Ishikawa (cell line): Measurements from ENCODE around the gene SLC27A4.
A peak's percentile ranks its signal among the peaks of the same experiment; 100 is the strongest.

Experiments used
- CEBPB ChIP-seq: IDR thresholded peaks from 2 replicates; pipeline ENCODE4 v1.6.1; 2012
- CREB1 ChIP-seq: IDR thresholded peaks from 2 replicates; pipeline ENCODE4 v1.6.1; 2012; ENCODE audit warnings: low read depth
- EGR1 ChIP-seq: IDR thresholded peaks from 2 replicates; pipeline ENCODE4 v1.6.1; 2012
- EP300 ChIP-seq: IDR thresholded peaks from 2 replicates; pipeline ENCODE4 v1.6.1; 2012; ENCODE audit warnings: borderline replicate concordance
- FOXM1 ChIP-seq: IDR thresholded peaks from 2 replicates; pipeline ENCODE4 v1.6.1; 2012; ENCODE audit warnings: low read depth, borderline replicate concordance
- MAX ChIP-seq: IDR thresholded peaks from 2 replicates; pipeline ENCODE4 v1.6.1; 2012
- NFIC ChIP-seq: IDR thresholded peaks from 2 replicates; pipeline ENCODE4 v1.6.1; 2012
- RAD21 ChIP-seq: IDR thresholded peaks from 2 replicates; pipeline ENCODE4 v1.6.1; 2012; ENCODE audit warnings: low read depth
- REST ChIP-seq: IDR thresholded peaks from 2 replicates; pipeline ENCODE4 v1.6.1; 2012; ENCODE audit warnings: low read depth, mild to moderate bottlenecking
- TAF1 ChIP-seq: IDR thresholded peaks from 2 replicates; pipeline ENCODE4 v1.6.1; 2012; ENCODE audit warnings: low read depth, mild to moderate bottlenecking
- TCF12 ChIP-seq: IDR thresholded peaks from 2 replicates; pipeline ENCODE4 v1.6.1; 2012; ENCODE audit warnings: low read depth
- TEAD4 ChIP-seq: IDR thresholded peaks from 2 replicates; pipeline ENCODE4 v1.6.1; 2012
- USF1 ChIP-seq: IDR thresholded peaks from 2 replicates; pipeline ENCODE4 v1.6.1; 2012
- YY1 ChIP-seq: IDR thresholded peaks from 2 replicates; pipeline ENCODE4 v1.6.1; 2012; ENCODE audit warnings: low read depth
- ZBTB7A ChIP-seq: IDR thresholded peaks from 2 replicates; pipeline ENCODE4 v1.6.1; 2012; ENCODE audit warnings: low read depth

SLC27A4 gene

DNA sequence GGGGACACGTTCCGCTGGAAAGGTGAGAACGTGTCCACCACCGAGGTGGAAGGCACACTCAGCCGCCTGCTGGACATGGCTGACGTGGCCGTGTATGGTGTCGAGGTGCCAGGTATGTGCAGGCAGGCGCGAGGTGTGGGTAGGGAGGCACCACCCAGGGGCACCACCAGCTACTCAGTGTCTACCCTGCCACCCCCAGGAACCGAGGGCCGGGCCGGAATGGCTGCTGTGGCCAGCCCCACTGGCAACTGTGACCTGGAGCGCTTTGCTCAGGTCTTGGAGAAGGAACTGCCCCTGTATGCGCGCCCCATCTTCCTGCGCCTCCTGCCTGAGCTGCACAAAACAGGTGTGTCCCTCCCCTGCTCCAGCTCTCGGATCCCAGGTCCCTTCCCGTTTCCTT, 15.1 kb downstream of the SLC27A4 start:
- TF ChIP-seq TAF1 (no peak), USF1 (no peak)

- TF ChIP-seq TAF1: no peak
Observed at GRCh38 chr9:128358090-128358489, 17.8 kb downstream of the SLC27A4 start.

DNA sequence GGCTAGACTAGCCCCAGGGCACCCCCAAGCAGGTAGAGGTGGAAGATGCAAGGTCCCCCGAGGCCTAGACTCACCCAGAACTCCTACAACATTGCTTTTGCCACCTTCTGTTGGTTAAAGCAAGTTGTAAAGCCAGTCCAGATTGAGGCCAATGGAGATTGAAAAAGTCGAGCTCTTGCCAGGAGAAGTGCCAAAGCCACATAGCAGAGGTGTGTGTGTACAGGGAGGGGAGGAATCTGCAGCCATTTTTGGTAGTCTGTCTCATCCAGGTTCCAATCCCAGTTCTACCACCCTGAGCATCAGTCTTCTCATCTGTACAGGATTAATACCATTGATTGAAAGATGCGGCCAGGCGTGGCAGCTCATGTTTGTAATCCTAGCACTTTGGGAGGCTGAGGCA, 18.5 kb downstream of the SLC27A4 start:
- TF ChIP-seq EP300: no peak
- TF ChIP-seq CREB1: no peak
- TF ChIP-seq EGR1: no peak
- TF ChIP-seq TAF1: no peak
- TF ChIP-seq NFIC: no peak
- no peak for TF ChIP-seq TCF12
- TF ChIP-seq MAX: no peak
- TF ChIP-seq FOXM1: no peak
- TF ChIP-seq YY1: no peak
- no peak for TF ChIP-seq RAD21
- no peak for TF ChIP-seq CEBPB
- TF ChIP-seq REST: no peak
- TF ChIP-seq USF1: no peak
- TF ChIP-seq ZBTB7A: no peak
- no peak for TF ChIP-seq TEAD4

- no peak for TF ChIP-seq CREB1
- no peak for TF ChIP-seq CEBPB
- no peak for TF ChIP-seq MAX
- TF ChIP-seq NFIC: no peak
- no peak for TF ChIP-seq REST
- no peak for TF ChIP-seq TEAD4
- TF ChIP-seq TCF12: no peak
- TF ChIP-seq ZBTB7A: no peak
- TF ChIP-seq EP300: no peak
- TF ChIP-seq RAD21: no peak
- no peak for TF ChIP-seq TAF1
- no peak for TF ChIP-seq EGR1
Observed at GRCh38 chr9:128360826-128361225, 20.5 kb downstream of the SLC27A4 start.

GRCh38 chr9:128361296-128361985, 21.1 kb downstream of the SLC27A4 start:
- no peak for TF ChIP-seq RAD21

GRCh38 chr9:128361986-128362646, 21.8 kb downstream of the SLC27A4 start:
- TF ChIP-seq ZBTB7A (no peak), TAF1 (no peak), REST (no peak), YY1 (peak; percentile 52; the same call in 1 of the 2 replicates), CEBPB (no peak), FOXM1 (no peak), USF1 (peak; percentile 71), CREB1 (no peak), NFIC (peak; percentile 40; the same call in 1 of the 2 replicates), EP300 (no peak), RAD21 (peak; percentile 91), TCF12 (no peak), EGR1 (no peak), MAX (peak; percentile 78), TEAD4 (peak; percentile 80)
